SK-N-MC (cell line): Measurements from ENCODE around the gene HIP1.

ENCODE experiments used
- EZH2 ChIP-seq: fragments of 200-600 bp; sonication (generic); IDR thresholded peaks from one replicate; pipeline ENCODE4 v1.6.1; 2017; ENCODE audit warnings: antibody characterized with exemption
- FOXP2 ChIP-seq: optimal IDR thresholded peaks from 2 replicates; pipeline ENCODE3; 2011; ENCODE audit warnings: mild to moderate bottlenecking, moderate library complexity; ENCODE audit not compliant: insufficient read depth; ENCODE audit errors: extremely low read length, control extremely low read depth
- POLR2AphosphoS5 ChIP-seq: IDR thresholded peaks from 2 replicates; pipeline ENCODE4 v1.6.1; 2012; ENCODE audit warnings: mild to moderate bottlenecking, low read depth, low read length, borderline replicate concordance

GRCh38 chr7:75737856-75738603, 711 bp downstream of the HIP1 start:
- TF ChIP-seq EZH2 (no peak), POLR2AphosphoS5 (no peak), FOXP2 (no peak)
